ENCODE measurements around the gene GDF9.

GDF9 gene, protein sequence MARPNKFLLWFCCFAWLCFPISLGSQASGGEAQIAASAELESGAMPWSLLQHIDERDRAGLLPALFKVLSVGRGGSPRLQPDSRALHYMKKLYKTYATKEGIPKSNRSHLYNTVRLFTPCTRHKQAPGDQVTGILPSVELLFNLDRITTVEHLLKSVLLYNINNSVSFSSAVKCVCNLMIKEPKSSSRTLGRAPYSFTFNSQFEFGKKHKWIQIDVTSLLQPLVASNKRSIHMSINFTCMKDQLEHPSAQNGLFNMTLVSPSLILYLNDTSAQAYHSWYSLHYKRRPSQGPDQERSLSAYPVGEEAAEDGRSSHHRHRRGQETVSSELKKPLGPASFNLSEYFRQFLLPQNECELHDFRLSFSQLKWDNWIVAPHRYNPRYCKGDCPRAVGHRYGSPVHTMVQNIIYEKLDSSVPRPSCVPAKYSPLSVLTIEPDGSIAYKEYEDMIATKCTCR

GRCh38 chr5:132866342-132867045 is at the start of gene GDF9, which contains the start of gene UQCRQ:
TSS of gene GDF9 (minus strand) at chr5:132866469. CDS start at chr5:132864533, 1,936 bp downstream.
TSS of gene UQCRQ (plus strand) at chr5:132866642. CDS start at chr5:132866882, 240 bp downstream.
- FAIRE-seq = peak; percentile 98

DNA sequence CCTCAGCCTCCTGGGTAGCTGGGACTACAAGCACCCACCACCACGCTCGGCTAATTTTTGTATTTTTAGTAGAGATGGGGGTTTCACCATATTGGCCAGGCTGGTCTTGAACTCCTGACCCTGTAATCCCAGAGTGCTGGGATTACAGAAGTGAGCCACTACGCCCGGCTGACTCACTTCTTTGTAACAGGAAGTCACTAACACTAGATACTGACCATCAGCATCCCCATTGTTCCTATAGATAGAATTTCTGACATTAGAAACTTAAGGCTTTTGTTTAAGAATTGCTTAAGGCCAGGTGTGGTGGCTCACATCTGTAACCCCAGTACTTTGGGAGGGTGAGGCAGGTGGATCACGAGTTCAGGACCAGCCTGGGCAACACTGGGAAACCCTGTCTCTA is 49.4 kb upstream of the GDF9 start:
- FAIRE-seq = no peak

- FAIRE-seq = no peak
These were observed 43.4 kb upstream of the GDF9 start for GRCh38 chr5:132909702-132910101.

DNA sequence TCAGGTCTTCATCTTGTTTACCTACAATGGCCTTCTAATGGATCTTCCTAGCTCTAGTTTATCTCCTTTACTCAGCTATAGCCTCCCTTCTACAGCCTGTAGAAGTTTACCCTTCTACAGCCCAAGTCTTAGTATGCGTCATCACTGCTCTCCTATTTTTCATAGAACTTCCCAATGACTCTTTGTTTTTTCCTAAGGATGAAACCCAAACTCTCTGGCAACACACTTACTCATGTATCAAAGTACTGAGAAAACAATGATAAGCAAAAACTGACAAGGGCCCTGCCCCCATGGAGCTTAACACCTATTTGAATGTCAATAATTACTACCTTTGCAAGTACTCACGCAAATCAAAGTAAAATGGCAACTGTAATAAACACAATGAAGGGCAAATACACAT is 40.9 kb upstream of the GDF9 start:
- no peak for FAIRE-seq

- no peak for FAIRE-seq
These were observed 39.7 kb upstream of the GDF9 start for GRCh38 chr5:132905938-132906337.

GRCh38 chr5:132901730-132902129 is 35.5 kb upstream of the GDF9 start:
- FAIRE-seq = no peak

- no peak for FAIRE-seq
These were observed 34.8 kb upstream of the GDF9 start for GRCh38 chr5:132901036-132901435.

GRCh38 chr5:132898094-132898493 is 31.8 kb upstream of the GDF9 start:
- no peak for FAIRE-seq

GRCh38 chr5:132896685-132897084 is 30.4 kb upstream of the GDF9 start:
- FAIRE-seq = no peak

- FAIRE-seq = no peak
These were observed 29.5 kb upstream of the GDF9 start for GRCh38 chr5:132895719-132896305.

GRCh38 chr5:132890817-132891216 is 24.5 kb upstream of the GDF9 start:
- FAIRE-seq = no peak

- no peak for FAIRE-seq
These were observed 23.2 kb upstream of the GDF9 start for GRCh38 chr5:132889501-132889900.

GRCh38 chr5:132887283-132887682 is 21.0 kb upstream of the GDF9 start:
- FAIRE-seq = no peak

DNA sequence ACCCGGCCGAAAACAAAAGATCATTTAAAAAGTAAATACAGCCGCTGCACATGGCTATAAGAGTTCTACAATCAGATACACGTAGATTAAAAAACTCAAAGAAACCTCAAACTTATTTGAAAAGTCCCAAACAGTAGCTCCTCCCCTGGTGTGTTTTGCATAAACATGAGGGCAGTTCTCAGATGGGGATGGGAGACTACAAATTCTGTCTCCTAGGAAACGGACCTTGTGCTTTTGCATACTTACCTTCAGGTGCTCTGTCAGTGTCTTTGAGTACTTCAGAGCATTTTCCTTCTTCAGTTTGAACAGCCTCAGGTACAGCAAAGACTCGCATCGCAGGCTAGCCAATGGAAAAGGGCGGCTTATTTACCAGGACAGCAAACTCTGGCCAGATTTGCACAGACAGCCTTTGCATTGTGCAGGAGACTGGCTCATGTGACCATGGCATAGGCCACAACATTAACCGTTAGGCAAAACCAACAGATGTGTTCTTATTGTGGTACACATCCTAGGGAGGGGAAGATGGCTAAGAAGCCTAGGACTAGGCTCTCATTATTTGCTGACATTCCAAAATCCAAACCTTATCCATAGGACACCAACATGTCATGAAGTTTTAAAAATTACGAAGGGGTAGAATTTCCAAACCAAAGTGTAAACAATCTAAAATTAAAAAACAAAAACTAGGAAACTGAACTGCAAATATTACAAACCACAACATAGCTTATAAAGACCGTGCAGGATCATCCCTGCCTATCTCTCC is 20.0 kb upstream of the GDF9 start:
- FAIRE-seq = no peak

- FAIRE-seq = no peak
These were observed 18.3 kb upstream of the GDF9 start for GRCh38 chr5:132884548-132884947.

- peak; percentile 83 for FAIRE-seq
These were observed 17.1 kb upstream of the GDF9 start for GRCh38 chr5:132883261-132883834.

GRCh38 chr5:132877938-132878337 is 11.7 kb upstream of the GDF9 start:
- FAIRE-seq = no peak

DNA sequence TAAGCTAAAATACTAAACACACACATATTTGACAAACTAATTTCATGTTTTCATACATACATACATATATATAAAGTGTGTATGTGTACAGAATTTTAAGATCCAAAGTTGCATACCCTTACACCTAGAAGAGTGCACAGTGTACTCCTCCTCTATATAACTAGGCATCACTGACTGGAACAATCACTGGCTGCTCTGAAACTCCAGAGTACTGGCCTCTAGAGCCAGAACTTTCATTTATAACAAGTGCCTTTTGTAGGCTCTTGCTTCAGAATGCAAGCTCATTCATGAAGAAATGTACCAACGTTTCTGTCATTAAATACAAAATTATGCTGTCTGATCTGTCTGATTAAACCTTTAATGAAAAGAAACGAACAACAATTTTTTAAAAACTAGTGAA is 11.2 kb upstream of the GDF9 start:
- FAIRE-seq = no peak

GRCh38 chr5:132876020-132876759 is 9.9 kb upstream of the GDF9 start:
- FAIRE-seq = no peak

DNA sequence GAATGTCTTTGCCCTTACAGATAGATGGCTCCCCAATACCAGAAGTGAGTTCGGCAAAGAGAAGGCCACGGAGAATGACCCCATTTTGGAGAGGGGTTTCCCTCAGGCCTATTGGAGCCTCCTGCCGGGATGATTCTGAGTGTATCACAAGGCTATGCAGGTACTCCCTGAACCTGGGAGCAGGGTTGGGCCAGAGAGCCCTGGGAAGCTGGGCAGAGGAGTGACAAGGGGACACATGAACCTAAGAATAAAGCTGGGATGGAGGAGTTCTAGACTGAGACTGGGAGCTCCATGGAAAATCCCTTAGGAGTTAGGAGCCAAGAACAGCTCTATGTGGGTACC is 7.6 kb upstream of the GDF9 start:
- no peak for FAIRE-seq

DNA sequence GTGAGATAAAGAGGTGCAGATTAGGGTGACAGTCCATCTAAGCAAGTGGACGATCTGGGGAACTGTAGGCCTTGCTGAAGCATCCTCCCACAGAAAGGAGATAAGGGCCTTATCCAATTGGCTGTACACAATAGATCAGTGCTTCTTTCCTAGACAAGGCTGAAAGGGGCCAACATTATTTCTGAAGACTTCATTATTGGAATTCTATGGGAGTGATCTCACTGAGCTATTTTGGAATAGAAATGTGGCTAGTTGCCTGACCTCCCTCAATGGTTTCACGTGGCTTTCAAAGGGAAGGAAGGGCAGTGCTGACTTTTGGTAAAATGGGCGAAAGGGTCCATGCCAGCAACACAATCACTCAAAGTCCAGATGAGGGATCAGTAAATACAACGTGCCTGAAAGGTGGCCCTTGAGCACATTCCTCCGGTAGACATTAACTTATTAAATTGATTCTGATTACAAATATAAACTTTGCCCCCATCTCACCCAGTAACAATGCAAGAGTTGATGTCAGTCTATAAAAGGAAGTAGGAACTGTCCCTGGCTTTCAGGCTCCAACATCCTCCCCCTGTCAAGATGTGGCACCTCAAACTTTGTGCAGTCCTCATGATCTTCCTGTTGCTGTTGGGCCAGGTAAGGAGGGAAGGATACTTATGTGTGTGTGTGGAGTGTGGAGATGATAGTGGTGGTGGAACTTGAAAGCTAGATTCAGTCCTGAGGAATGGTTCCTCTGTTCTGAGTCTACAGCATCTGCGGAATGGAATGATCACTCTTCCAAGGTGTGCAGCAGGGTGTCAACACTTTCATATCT is 7.1 kb upstream of the GDF9 start, which contains the start of gene LEAP2:
TSS of gene LEAP2 (plus strand) at position 550 of the 811 bp plus-strand sequence. CDS start at position 577, 27 bp downstream.
- no peak for FAIRE-seq

All from G401.6 (cell line).